CD4-positive, alpha-beta memory T cell (primary cell): Measurements from ENCODE around the gene TNFRSF9. TPM values are rescaled to one million over a fixed set of nuclear protein-coding genes. Genes with fewer than 3 reads are reported as not detected.
"Not testable (repeated sequence)": the region's sequence is repeated elsewhere in the genome, so short reads cannot be mapped to it uniquely, and the experiment has no call there.

Experiments
- CTCF ChIA-PET: fragments of 350-600 bp; sonication (Branson Sonifier 250); formaldehyde crosslinking; loops from one replicate; lab custom pipeline; 2021; ENCODE audit warnings: inconsistent platforms; ENCODE audit not compliant: partially characterized antibody; lab: Charles Lee
- POLR2A ChIA-PET: fragments of 350-600 bp; sonication (Branson Sonifier 250); formaldehyde crosslinking; loops from one replicate; lab custom pipeline; 2021; ENCODE audit not compliant: partially characterized antibody; lab: Charles Lee
- DNase-seq, 5 donors: peaks; one replicate each; pipeline versions ENCODE4 v3.0.0 to v3.0.0-alpha.2; 2020 to 2022; ENCODE audit warnings: mixed read lengths in 1 of 5
- H3K27ac ChIP-seq: one replicate; pipeline ENCODE4 v1.7.0; 2013; ENCODE audit warnings: low read depth, low read length
- H3K27me3 ChIP-seq: 2 replicates; pipeline ENCODE4 v1.7.0; 2013; ENCODE audit warnings: mild to moderate bottlenecking, low read length, moderate library complexity; ENCODE audit not compliant: insufficient read depth
- H3K36me3 ChIP-seq: 2 replicates; pipeline ENCODE4 v1.7.0; 2013; ENCODE audit warnings: mild to moderate bottlenecking, low read length, moderate library complexity; ENCODE audit not compliant: insufficient read depth
- H3K4me1 ChIP-seq: 2 replicates; pipeline ENCODE4 v1.7.0; 2013; ENCODE audit warnings: mild to moderate bottlenecking, low read length, moderate library complexity; ENCODE audit not compliant: insufficient read depth
- H3K4me3 ChIP-seq, 2 donors: one replicate each; pipeline ENCODE4 v1.7.0; 2013; ENCODE audit warnings: low read length in 2 of 2, mild to moderate bottlenecking in 1 of 2
- H3K9me3 ChIP-seq, 2 donors: one replicate each; pipeline ENCODE4 v1.7.0; 2013; ENCODE audit warnings: low read length in 2 of 2, control low read depth in 1 of 2; ENCODE audit not compliant: control insufficient read depth in 1 of 2
- H3K27ac Mint-ChIP-seq, 7 donors: one replicate each; pipeline ENCODE4 v1.8.0; 2020 to 2021; ENCODE audit warnings: mixed read lengths in 7 of 7, mild to moderate bottlenecking in 6 of 7, inconsistent platforms in 3 of 7, moderate library complexity in 3 of 7
- H3K27me3 Mint-ChIP-seq, 2 donors: one replicate each; pipeline ENCODE4 v1.8.0; 2020 to 2021; ENCODE audit warnings: mixed read lengths in 2 of 2
- H3K36me3 Mint-ChIP-seq, 2 donors: one replicate each; pipeline ENCODE4 v1.8.0; 2020 to 2021; ENCODE audit warnings: mixed read lengths in 2 of 2, inconsistent platforms in 1 of 2, mild to moderate bottlenecking in 1 of 2
- H3K4me1 Mint-ChIP-seq, 4 donors: one replicate each; pipeline ENCODE4 v1.8.0; 2020 to 2021; ENCODE audit warnings: mixed read lengths in 4 of 4, mild to moderate bottlenecking in 1 of 4
- H3K4me3 Mint-ChIP-seq, 8 donors: one replicate each; pipeline ENCODE4 v1.8.0; 2020 to 2021; ENCODE audit warnings: mixed read lengths in 8 of 8, mild to moderate bottlenecking in 7 of 8, moderate library complexity in 6 of 8, inconsistent platforms in 3 of 8
- H3K9me3 Mint-ChIP-seq, 8 donors: one replicate each; pipeline ENCODE4 v1.8.0; 2020 to 2021; ENCODE audit warnings: mixed read lengths in 8 of 8, mild to moderate bottlenecking in 5 of 8, inconsistent platforms in 3 of 8, moderate library complexity in 1 of 8
- intact Hi-C: fragments of 100-400 bp; cut with micrococcal nuclease; formaldehyde crosslinking; loops from one replicate; pipeline ENCODE4 v1.15.1; 2023
- polyA plus RNA-seq, 2 donors: library from polyadenylated mRNA; unstranded; fragments of 300-500 nt; fragmentation: Illumina TruSeq; gene quantifications; one replicate each; pipeline ENCODE4 v1.2.3, GENCODE V29; 2021
- total RNA-seq, 2 experiments: library from RNA; stranded (reverse); gene quantifications; one replicate each; pipeline ENCODE4 v1.2.3, GENCODE V29; 2021

The TNFRSF9 gene
- total and polyA plus RNA-seq, 4 experiments from 2014 or later: 0.15 to 0.56 (median 0.53) TPM; not detected in 1

DNA sequence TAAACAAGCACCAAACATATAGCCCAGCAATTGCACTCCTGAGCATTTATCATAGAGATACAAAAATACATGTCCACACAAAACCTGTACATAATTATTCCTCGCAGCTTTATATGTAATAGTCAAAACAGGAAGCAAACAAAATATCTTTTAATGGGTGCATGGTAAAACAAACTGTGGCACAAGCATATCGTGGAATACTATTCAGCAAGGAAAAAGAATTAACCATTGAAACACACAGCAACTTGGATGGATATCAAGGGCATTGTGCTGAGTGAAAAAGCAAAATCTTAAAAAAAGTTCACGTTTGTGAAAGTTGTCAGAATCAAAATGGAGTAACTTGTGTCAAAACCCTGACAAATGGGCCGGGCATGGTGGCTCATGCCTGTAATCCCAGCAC is 12.4 kb downstream of the TNFRSF9 start:
- H3K36me3 Mint-ChIP-seq: no peaks in the 10 kb centered on the region
- H3K27ac Mint-ChIP-seq: peak overlapping the region in 2 of 7 donors; percentile 18 to 43
- POLR2A ChIA-PET: no interaction called here
- no peak overlapping the region for H3K27ac ChIP-seq
- CTCF ChIA-PET: interaction anchor here (0.6 kb wide), 1 partner anchor 20 kb away, joined by 4 read pairs; no protein-coding TSS in a partner anchor
- H3K27me3 Mint-ChIP-seq: no peaks in the 10 kb centered on the region
- no peaks in the 10 kb centered on the region for H3K36me3 ChIP-seq
- peaks cover 20 to 30% (median 25%) of the 10 kb centered on the region in 4 donors for H3K4me1 Mint-ChIP-seq
- DNase-seq: no peak
- H3K9me3 Mint-ChIP-seq: no peaks in the 10 kb centered on the region
- no peaks in the 10 kb centered on the region for H3K27me3 ChIP-seq
- H3K4me3 ChIP-seq: no peak overlapping the region
- peaks cover 29% of the 10 kb centered on the region for H3K4me1 ChIP-seq
- no peaks in the 10 kb centered on the region for H3K9me3 ChIP-seq
- peak overlapping the region in 1 of 8 donors; percentile 3 for H3K4me3 Mint-ChIP-seq
- intact Hi-C loops: no loop called here

DNA sequence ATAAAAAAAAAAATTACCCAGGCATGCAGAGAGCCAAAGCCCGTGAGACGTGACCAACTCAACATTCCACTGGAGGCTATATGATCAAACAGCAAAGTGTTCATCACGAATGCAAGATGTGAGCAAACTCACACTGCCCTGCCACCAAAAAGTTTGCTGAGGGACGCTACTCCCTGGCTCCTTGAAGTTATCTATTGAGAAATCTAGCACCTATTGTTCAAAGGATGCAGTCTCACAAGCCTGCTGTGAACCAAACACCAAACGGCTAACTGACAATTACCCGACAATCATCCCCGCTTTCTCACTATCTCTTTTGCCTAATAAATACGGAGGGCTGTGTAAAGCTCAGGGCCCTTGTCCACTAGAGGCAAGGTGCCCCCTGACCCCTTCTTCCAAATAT is 13.6 kb downstream of the TNFRSF9 start:
- peaks cover 15 to 25% (median 22%) of the 10 kb centered on the region in 4 donors for H3K4me1 Mint-ChIP-seq
- CTCF ChIA-PET: not testable (repeated sequence)

GRCh38 chr1:7922301-7922700 is 18.3 kb downstream of the TNFRSF9 start:
- no peak overlapping the region for H3K27ac ChIP-seq
- CTCF ChIA-PET: interaction anchor here (1.6 kb wide), 1 partner anchor 17 kb away, joined by 4 read pairs; no protein-coding TSS in a partner anchor
- no peak for DNase-seq
- POLR2A ChIA-PET: no interaction called here
- Mint-ChIP-seq H3K4me3 (no peak overlapping the region), H3K9me3 (no peaks in the 10 kb centered on the region), H3K4me1 (no peaks in the 10 kb centered on the region), H3K36me3 (no peaks in the 10 kb centered on the region), H3K27me3 (no peaks in the 10 kb centered on the region), H3K27ac (no peak overlapping the region)
- H3K4me1 ChIP-seq: no peaks in the 10 kb centered on the region
- H3K9me3 ChIP-seq: no peaks in the 10 kb centered on the region
- intact Hi-C loops: no loop called here
- H3K27me3 ChIP-seq: no peaks in the 10 kb centered on the region
- no peaks in the 10 kb centered on the region for H3K36me3 ChIP-seq
- no peak overlapping the region for H3K4me3 ChIP-seq

More for the DNA sequence above, 13.6 kb downstream of the TNFRSF9 start:
- H3K27me3 ChIP-seq, H3K36me3 Mint-ChIP-seq, H3K4me3 Mint-ChIP-seq, H3K27ac ChIP-seq, H3K27me3 Mint-ChIP-seq, intact Hi-C loops, H3K9me3 ChIP-seq, POLR2A ChIA-PET, H3K4me3 ChIP-seq, H3K36me3 ChIP-seq, H3K27ac Mint-ChIP-seq, DNase-seq, H3K9me3 Mint-ChIP-seq: not testable (repeated sequence)
- H3K4me1 ChIP-seq: peaks cover 28% of the 10 kb centered on the region

- Mint-ChIP-seq H3K4me1 (no peaks in the 10 kb centered on the region), H3K36me3 (no peaks in the 10 kb centered on the region), H3K27ac (no peak overlapping the region), H3K27me3 (no peaks in the 10 kb centered on the region), H3K4me3 (no peak overlapping the region), H3K9me3 (no peaks in the 10 kb centered on the region)
- no peak overlapping the region for H3K4me3 ChIP-seq
- no peak overlapping the region for H3K27ac ChIP-seq
- ChIA-PET CTCF (interaction anchor here (1.6 kb wide), 1 partner anchor 16 kb away, joined by 4 read pairs; no protein-coding TSS in a partner anchor), POLR2A (no interaction called here)
- H3K36me3 ChIP-seq: no peaks in the 10 kb centered on the region
- H3K4me1 ChIP-seq: no peaks in the 10 kb centered on the region
- no peaks in the 10 kb centered on the region for H3K27me3 ChIP-seq
- H3K9me3 ChIP-seq: no peaks in the 10 kb centered on the region
- intact Hi-C loops: no loop called here
- no peak for DNase-seq
Observed at GRCh38 chr1:7921796-7922195, 18.8 kb downstream of the TNFRSF9 start.

- CTCF ChIA-PET: interaction anchor here (0.8 kb wide), 1 partner anchor 94 kb away, joined by 3 read pairs; no protein-coding TSS in a partner anchor
- H3K9me3 Mint-ChIP-seq: no peaks in the 10 kb centered on the region
- Histone ChIP-seq H3K4me3 (no peak overlapping the region), H3K36me3 (no peaks in the 10 kb centered on the region), H3K9me3 (no peaks in the 10 kb centered on the region), H3K27me3 (no peaks in the 10 kb centered on the region), H3K27ac (no peak overlapping the region), H3K4me1 (no peaks in the 10 kb centered on the region)
- peak overlapping the region in 1 of 7 donors; percentile 9 for H3K27ac Mint-ChIP-seq
- peaks cover 0 to 1% of the 10 kb centered on the region in 2 donors for H3K27me3 Mint-ChIP-seq
- no peak overlapping the region for H3K4me3 Mint-ChIP-seq
- H3K36me3 Mint-ChIP-seq: no peaks in the 10 kb centered on the region
- DNase-seq: no peak
- peaks cover 2 to 12% (median 6%) of the 10 kb centered on the region in 4 donors for H3K4me1 Mint-ChIP-seq
- POLR2A ChIA-PET: no interaction called here
- intact Hi-C loops: no loop called here
Observed at GRCh38 chr1:7919880-7920279, 20.8 kb downstream of the TNFRSF9 start.

- H3K27ac Mint-ChIP-seq, H3K27me3 ChIP-seq, H3K9me3 Mint-ChIP-seq, POLR2A ChIA-PET, H3K9me3 ChIP-seq, H3K27ac ChIP-seq, CTCF ChIA-PET, DNase-seq, H3K27me3 Mint-ChIP-seq, H3K36me3 ChIP-seq, H3K4me3 Mint-ChIP-seq, intact Hi-C loops, H3K4me1 ChIP-seq, H3K4me3 ChIP-seq, H3K36me3 Mint-ChIP-seq: not testable (repeated sequence)
- H3K4me1 Mint-ChIP-seq: peaks cover 2 to 18% (median 10%) of the 10 kb centered on the region in 4 donors
Observed at GRCh38 chr1:7917971-7918370, 22.7 kb downstream of the TNFRSF9 start.

DNA sequence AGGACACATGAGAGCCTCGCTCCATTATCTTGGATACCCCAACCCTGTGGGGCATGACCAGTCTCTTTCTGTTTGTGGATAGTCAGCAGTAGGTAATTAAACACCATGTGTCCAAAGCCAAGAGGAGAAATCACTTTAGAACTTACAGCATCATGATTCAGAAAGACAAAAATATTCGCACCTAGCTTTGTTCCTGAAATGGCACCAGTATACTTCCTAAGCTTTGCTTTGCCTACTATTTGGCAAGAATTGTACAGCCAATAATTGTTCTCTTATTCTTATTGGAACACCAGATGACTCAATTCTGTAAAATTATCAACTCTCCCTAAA is 24.2 kb downstream of the TNFRSF9 start:
- no peak overlapping the region for H3K4me3 ChIP-seq
- Mint-ChIP-seq H3K9me3 (no peaks in the 10 kb centered on the region), H3K36me3 (no peaks in the 10 kb centered on the region), H3K27ac (peak overlapping the region in 1 of 7 donors; percentile 3), H3K27me3 (peaks cover 0 to 1% of the 10 kb centered on the region in 2 donors), H3K4me3 (no peak overlapping the region), H3K4me1 (peaks cover 2 to 23% (median 12%) of the 10 kb centered on the region in 4 donors)
- no peaks in the 10 kb centered on the region for H3K4me1 ChIP-seq
- no peak for DNase-seq
- H3K9me3 ChIP-seq: no peaks in the 10 kb centered on the region
- no peak overlapping the region for H3K27ac ChIP-seq
- CTCF ChIA-PET: interaction anchor here (0.8 to 1.5 kb wide), 5 partner anchors 10 to 26 kb away, joined by 3 to 4 read pairs (median 3); no protein-coding TSS in a partner anchor
- no peaks in the 10 kb centered on the region for H3K27me3 ChIP-seq
- POLR2A ChIA-PET: no interaction called here
- no peaks in the 10 kb centered on the region for H3K36me3 ChIP-seq
- intact Hi-C loops: no loop called here
